Measurements from ENCODE around the gene S100A5. TPM values are rescaled to one million over a fixed set of nuclear protein-coding genes. Genes with fewer than 3 reads are reported as not detected.
A peak's percentile ranks its signal among the peaks of the same experiment; 100 is the strongest.

The S100A5 gene
- total and polyA plus RNA-seq, 9 of the 15 experiments (the other 6 are each of a cell fraction or from before 2014, with no cell fraction given), result 0.56 to 1.4 (median 0.64) TPM; not detected in 5

- TF ChIP-seq CHD2 (IDR thresholded peaks at IDR 0.05; ENCODE audit: low read depth, low read length), result peak; percentile 58; the same call in 1 of the 2 replicates
- TF ChIP-seq ZNF146 (CRISPR knock-in tag; IDR thresholded peaks at IDR 0.05; ENCODE audit: unreplicated experiment), result no peak
- TF ChIP-seq GTF2F1 (IDR thresholded peaks at IDR 0.05; ENCODE audit: low read depth, low read length), result no peak
- 0 out of 2 replicates have a peak, but pooled peaks have one; percentile 53 for TF ChIP-seq HLTF (IDR thresholded peaks at IDR 0.05)
- TF ChIP-seq SP2 (IDR thresholded peaks at IDR 0.05; ENCODE audit: extremely low read depth, low read depth, low read length, poor library complexity, severe bottlenecking), result no peak
- TF ChIP-seq RB1 (IDR thresholded peaks at IDR 0.05; ENCODE audit: low read depth), result peak; percentile 23; the same call in 1 of the 2 replicates
- TF ChIP-seq ZNF224 (CRISPR knock-in tag; IDR thresholded peaks at IDR 0.05), result no peak
- no peak for TF ChIP-seq ZC3H11A (IDR thresholded peaks at IDR 0.05; ENCODE audit: low read depth, low read length)
- no peak for TF ChIP-seq CREBBP (IDR thresholded peaks at IDR 0.05; ENCODE audit: low read depth, low read length)
- TF ChIP-seq ZNF518B (CRISPR knock-in tag; IDR thresholded peaks at IDR 0.05), result no peak
- no peak for TF ChIP-seq BCOR (IDR thresholded peaks at IDR 0.05)
- TF ChIP-seq ELF4 (CRISPR knock-in tag; IDR thresholded peaks at IDR 0.05), result 0 out of 2 replicates have a peak, but pooled peaks have one; percentile 63
- no peak for TF ChIP-seq SREBF1 (IDR thresholded peaks at IDR 0.05; ENCODE audit: borderline replicate concordance, low read depth, low read length)
- TF ChIP-seq NEUROD1 (IDR thresholded peaks at IDR 0.05; ENCODE audit: borderline replicate concordance, low read depth, low read length, partially characterized antibody), result peak; percentile 83
- no peak for TF ChIP-seq ZNF133 (CRISPR knock-in tag; IDR thresholded peaks at IDR 0.05)
- no peak for TF ChIP-seq NR3C1 (CRISPR knock-in tag; IDR thresholded peaks at IDR 0.05)
- TF ChIP-seq ZBTB33 (CRISPR knock-in tag; IDR thresholded peaks at IDR 0.05), result no peak
- TF ChIP-seq ZNF277 (CRISPR knock-in tag; IDR thresholded peaks at IDR 0.05; ENCODE audit: borderline replicate concordance), result no peak
- TF ChIP-seq SAFB (IDR thresholded peaks at IDR 0.05; ENCODE audit: borderline replicate concordance, low read depth, low read length), result no peak
Observed at GRCh38 chr1:153566414-153567371, 26.0 kb upstream of the S100A5 start (continued).

Data from K562 (cell line).